GM12872 (cell line): Measurements from ENCODE around the gene NCKAP1.

Experiments
- CTCF ChIP-seq: IDR thresholded peaks from 3 replicates; pipeline ENCODE4 v1.5.1; 2011; ENCODE audit warnings: low read depth, mild to moderate bottlenecking, low read length, moderate library complexity; ENCODE audit not compliant: insufficient read depth

The NCKAP1 gene

DNA sequence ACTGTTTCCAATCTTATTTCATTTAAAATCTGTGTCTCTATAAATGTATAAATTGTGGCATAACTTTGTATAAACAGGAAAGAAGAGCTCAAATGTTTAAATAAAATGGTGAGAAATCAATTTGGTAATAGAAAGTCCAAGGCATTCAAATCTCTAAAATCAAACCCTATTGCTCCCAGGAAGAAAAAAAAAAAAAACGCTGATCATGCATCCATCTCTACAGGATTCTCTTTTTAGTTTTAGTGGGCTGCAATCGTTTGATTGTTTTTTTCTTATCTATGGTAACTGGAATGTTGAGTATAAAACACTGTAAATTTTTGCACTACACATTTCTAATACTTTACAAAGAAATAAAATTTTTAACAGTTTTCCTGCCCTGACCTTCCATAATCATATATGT lies 75.6 kb downstream of the NCKAP1 start:
- TF ChIP-seq CTCF, result no peak

GRCh38 chr2:182954789-182955188 lies 83.5 kb downstream of the NCKAP1 start:
- no peak for TF ChIP-seq CTCF

DNA sequence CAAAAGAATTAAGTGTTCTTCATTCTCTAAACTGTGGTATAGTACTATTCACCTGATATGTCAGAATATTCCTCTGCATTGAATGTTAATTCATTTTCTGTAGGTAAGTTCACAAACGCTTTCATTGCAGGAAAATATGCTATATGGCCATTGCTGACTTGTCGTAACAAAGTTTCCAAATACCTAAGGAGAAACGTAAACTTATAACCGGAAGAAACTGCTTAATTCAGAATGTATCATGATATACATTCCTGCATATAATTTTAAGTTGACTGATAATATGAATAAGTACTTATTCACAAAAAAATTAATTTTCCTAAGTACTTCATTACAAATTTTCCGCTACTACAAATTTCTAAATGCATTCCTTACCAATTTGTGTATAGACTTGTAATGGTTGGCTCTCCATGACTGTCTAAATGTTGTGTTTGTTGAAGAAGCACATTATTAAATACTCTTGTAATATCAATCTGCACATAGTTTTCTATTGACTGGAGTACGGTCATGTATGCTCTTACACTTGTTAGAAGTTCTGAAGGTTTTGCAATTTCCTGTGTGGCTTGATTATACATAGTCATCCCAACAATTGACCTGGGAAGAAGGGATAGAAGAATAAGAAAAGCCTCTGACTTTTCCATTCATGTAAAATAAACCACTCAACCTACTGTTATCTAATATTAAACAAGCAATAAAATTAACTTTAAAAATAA lies 85.4 kb downstream of the NCKAP1 start:
- TF ChIP-seq CTCF, result no peak

DNA sequence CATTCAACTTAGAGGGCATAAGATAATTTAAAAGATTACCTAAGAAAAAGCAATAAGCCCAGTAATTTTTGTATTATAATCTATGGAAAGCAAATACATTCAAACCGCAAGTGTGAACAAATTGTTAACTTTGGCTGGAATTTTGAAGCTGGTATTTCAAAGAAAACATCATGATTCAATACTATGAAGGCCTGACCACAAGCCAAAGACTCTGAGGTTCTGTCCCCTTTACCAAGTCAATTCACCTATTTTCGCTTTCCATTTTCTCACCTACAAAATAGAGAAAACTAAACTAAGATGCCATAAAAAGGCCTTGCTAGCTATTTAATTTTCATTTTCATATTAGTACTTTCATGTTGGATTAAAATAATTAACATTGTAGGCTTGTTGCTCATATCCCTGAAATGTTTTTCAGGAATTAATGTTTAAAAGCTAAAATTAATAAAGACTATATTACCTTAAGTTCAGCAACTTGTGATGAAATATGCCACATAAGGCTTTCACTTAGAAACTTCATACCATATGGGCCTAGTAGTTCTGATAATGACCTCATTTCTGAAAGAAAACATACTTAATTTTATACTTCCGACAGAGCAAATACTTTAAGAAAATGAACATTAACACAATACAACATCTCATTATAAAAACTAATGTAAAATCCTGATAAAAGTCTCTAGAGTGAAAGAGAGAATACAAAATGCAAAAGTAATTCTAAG lies 86.2 kb downstream of the NCKAP1 start:
- TF ChIP-seq CTCF, result no peak

- no peak for TF ChIP-seq CTCF
Observed at GRCh38 chr2:182950546-182950945, 87.7 kb downstream of the NCKAP1 start.

GRCh38 chr2:182949572-182950189 lies 88.6 kb downstream of the NCKAP1 start:
- TF ChIP-seq CTCF, result no peak

- TF ChIP-seq CTCF, result no peak
Observed at GRCh38 chr2:182949052-182949451, 89.2 kb downstream of the NCKAP1 start.
